ENCODE measurements around the gene S100PBP. TPM values are rescaled to one million over a fixed set of nuclear protein-coding genes. Genes with fewer than 3 reads are reported as not detected.

Gene S100PBP
- polyA plus RNA-seq (2012; ENCODE audit: insufficient read depth, insufficient read length, low read depth) = 18.9 TPM

- no peak for TF ChIP-seq CTCF (IDR thresholded peaks at IDR 0.05; ENCODE audit: low read depth, low read length)
- peaks cover 17% of the 10 kb centered on the region for H3K36me3 ChIP-seq
Measured at GRCh38 chr1:32817159-32817814, at the start of gene S100PBP, which contains the start of gene YARS1. TSS of gene S100PBP (plus strand) at chr1:32817653. CDS start at chr1:32826100, 8,447 bp downstream. TSS of gene YARS1 (minus strand) at chr1:32817358. CDS start at chr1:32817244, 114 bp downstream.

GRCh38 chr1:32768110-32768850 lies 49.2 kb upstream of the S100PBP start:
- H3K27me3 ChIP-seq = no peaks in the 10 kb centered on the region
- no peaks in the 10 kb centered on the region for H3K36me3 ChIP-seq
- H3K4me3 ChIP-seq (ENCODE audit: low read depth, low read length) = no peak overlapping the region
- no peak for DNase-seq
- no peak for TF ChIP-seq CTCF (IDR thresholded peaks at IDR 0.05; ENCODE audit: low read depth, low read length)
- peaks cover 25% of the 10 kb centered on the region for H3K4me1 ChIP-seq
- no peaks in the 10 kb centered on the region for H3K9me3 ChIP-seq

More at GRCh38 chr1:32817159-32817814, at the start of gene S100PBP, which contains the start of gene YARS1:
- DNase-seq = peak; percentile 96
- Histone ChIP-seq H3K4me1 (no peaks in the 10 kb centered on the region), H3K4me3 (ENCODE audit: low read depth, low read length) (peak within 1 kb of the TSS; percentile 93), H3K27me3 (no peaks in the 10 kb centered on the region), H3K9me3 (no peaks in the 10 kb centered on the region)

- H3K4me3 ChIP-seq (ENCODE audit: low read depth, low read length) = no peak overlapping the region
- no peaks in the 10 kb centered on the region for H3K9me3 ChIP-seq
- no peak for TF ChIP-seq CTCF (IDR thresholded peaks at IDR 0.05; ENCODE audit: low read depth, low read length)
- DNase-seq = no peak
- no peaks in the 10 kb centered on the region for H3K27me3 ChIP-seq
- no peaks in the 10 kb centered on the region; the same call in 1 of the 2 replicates for H3K36me3 ChIP-seq
- H3K4me1 ChIP-seq = peaks cover 23% of the 10 kb centered on the region
Measured at GRCh38 chr1:32769524-32770220, 47.8 kb upstream of the S100PBP start.

- no peaks in the 10 kb centered on the region for H3K9me3 ChIP-seq
- no peak for TF ChIP-seq CTCF (IDR thresholded peaks at IDR 0.05; ENCODE audit: low read depth, low read length)
- peaks cover 25% of the 10 kb centered on the region for H3K4me1 ChIP-seq
- DNase-seq = no peak
- no peak overlapping the region for H3K4me3 ChIP-seq (ENCODE audit: low read depth, low read length)
- peaks cover 4% of the 10 kb centered on the region; the same call in 1 of the 2 replicates for H3K36me3 ChIP-seq
- H3K27me3 ChIP-seq = no peaks in the 10 kb centered on the region
Measured at GRCh38 chr1:32770221-32770731, 47.2 kb upstream of the S100PBP start.

GRCh38 chr1:32770741-32771548 lies 46.5 kb upstream of the S100PBP start:
- peaks cover 30% of the 10 kb centered on the region for H3K4me1 ChIP-seq

More at GRCh38 chr1:32770741-32771548, 46.5 kb upstream of the S100PBP start:
- no peak for DNase-seq
- Histone ChIP-seq H3K9me3 (no peaks in the 10 kb centered on the region), H3K4me3 (ENCODE audit: low read depth, low read length) (no peak overlapping the region), H3K27me3 (no peaks in the 10 kb centered on the region), H3K36me3 (peaks cover 11% of the 10 kb centered on the region)
- no peak for TF ChIP-seq CTCF (IDR thresholded peaks at IDR 0.05; ENCODE audit: low read depth, low read length)

All from BE2C (cell line).